WTC11 (cell line): ENCODE measurements around the gene ADARB2. TPM values are rescaled to one million over a fixed set of nuclear protein-coding genes. Genes with fewer than 3 reads are reported as not detected.

ENCODE experiments used
- ATAC-seq: fragments of 200-7000 bp; cut with Tn5 transposase; 2 replicates; pipeline ENCODE4 v1.10.0; 2021; ENCODE audit warnings: mild to moderate bottlenecking, moderate library complexity
- CTCF ChIA-PET: fragments of 300-600 bp; sonication (Branson Sonifier 250); formaldehyde crosslinking; loops from one replicate; lab custom pipeline; 2021; ENCODE audit warnings: antibody characterized with exemption; lab: Charles Lee
- POLR2A ChIA-PET: fragments of 350-600 bp; sonication (Branson Sonifier 250); formaldehyde crosslinking; loops from one replicate; lab custom pipeline; 2021; ENCODE audit warnings: antibody characterized with exemption; lab: Charles Lee
- DNase-seq: peaks from one replicate; pipeline ENCODE4 v3.0.0; 2021; ENCODE audit warnings: low spot score
- H3K27ac Mint-ChIP-seq: 2 replicates; pipeline ENCODE4 v1.8.0; 2021; ENCODE audit warnings: mixed read lengths
- H3K27me3 Mint-ChIP-seq: 2 replicates; pipeline ENCODE4 v1.8.0; 2021; ENCODE audit warnings: low read depth, mild to moderate bottlenecking, moderate library complexity, mixed read lengths
- H3K36me3 Mint-ChIP-seq: 2 replicates; pipeline ENCODE4 v1.8.0; 2021; ENCODE audit warnings: mixed read lengths
- H3K4me1 Mint-ChIP-seq: 2 replicates; pipeline ENCODE4 v1.8.0; 2022; ENCODE audit warnings: mixed read lengths
- H3K4me3 Mint-ChIP-seq: 2 replicates; pipeline ENCODE4 v1.8.0; 2021; ENCODE audit warnings: mild to moderate bottlenecking, moderate library complexity, mixed read lengths
- H3K9me3 Mint-ChIP-seq: 2 replicates; pipeline ENCODE4 v1.8.0; 2021; ENCODE audit warnings: mixed read lengths
- EMX1 ChIP-seq: fragments of 250-450 bp; sonication (Bioruptor Pico); IDR thresholded peaks from 2 replicates; pipeline ENCODE4 v1.8.0; 2021; ENCODE audit warnings: mild to moderate bottlenecking
- ESRRA ChIP-seq: sonication (generic); formaldehyde crosslinking; IDR thresholded peaks from 2 replicates; pipeline ENCODE4 v1.8.1; 2022; ENCODE audit warnings: mild to moderate bottlenecking, missing genetic modification reagents, borderline replicate concordance
- ETV6 ChIP-seq: sonication (generic); formaldehyde crosslinking; IDR thresholded peaks from 2 replicates; pipeline ENCODE4 v1.8.1; 2022; ENCODE audit warnings: mild to moderate bottlenecking, missing genetic modification reagents
- GTF2I ChIP-seq: fragments of 250-450 bp; sonication (Bioruptor Pico); conservative IDR thresholded peaks from 2 replicates; pipeline ENCODE4 v1.4.0; 2021; ENCODE audit warnings: mild to moderate bottlenecking
- NFATC4 ChIP-seq: fragments of 250-450 bp; sonication (Bioruptor Pico); IDR thresholded peaks from 2 replicates; pipeline ENCODE4 v1.9.0; 2021; ENCODE audit warnings: mild to moderate bottlenecking
- NR2C2 ChIP-seq: sonication (generic); formaldehyde crosslinking; IDR thresholded peaks from 2 replicates; pipeline ENCODE4 v1.8.0; 2022; ENCODE audit warnings: mild to moderate bottlenecking, missing genetic modification reagents
- PRRX2 ChIP-seq: fragments of 250-450 bp; sonication (Bioruptor Pico); IDR thresholded peaks from 2 replicates; pipeline ENCODE4 v1.8.0; 2021; ENCODE audit warnings: mild to moderate bottlenecking
- TEAD4 ChIP-seq: sonication (generic); formaldehyde crosslinking; IDR thresholded peaks from 2 replicates; pipeline ENCODE4 v1.8.0; 2022; ENCODE audit warnings: mild to moderate bottlenecking, missing genetic modification reagents
- ZNF121 ChIP-seq: sonication (generic); formaldehyde crosslinking; IDR thresholded peaks from 2 replicates; pipeline ENCODE4 v1.8.0; 2023; ENCODE audit warnings: missing genetic modification reagents
- ZNF232 ChIP-seq: sonication (generic); formaldehyde crosslinking; IDR thresholded peaks from 2 replicates; pipeline ENCODE4 v1.8.0; 2022; ENCODE audit warnings: mild to moderate bottlenecking, missing genetic modification reagents
- ZNF396 ChIP-seq: fragments of 250-450 bp; sonication (Bioruptor Pico); IDR thresholded peaks from 2 replicates; pipeline ENCODE4 v1.8.0; 2021; ENCODE audit warnings: mild to moderate bottlenecking, moderate library complexity, borderline replicate concordance
- ZNF671 ChIP-seq: fragments of 250-450 bp; sonication (Bioruptor Pico); IDR thresholded peaks from 2 replicates; pipeline ENCODE4 v1.8.0; 2021; ENCODE audit warnings: mild to moderate bottlenecking
- total RNA-seq: library from RNA; stranded (reverse); gene quantifications from 3 replicates; pipeline ENCODE4 v1.2.3, GENCODE V29; 2021
- TF ChIP-seq, protein P1 (sequence below): sonication (generic); formaldehyde crosslinking; IDR thresholded peaks from 2 replicates; pipeline ENCODE4 v1.8.1; 2022; ENCODE audit warnings: low read depth, missing genetic modification reagents, borderline replicate concordance
- TF ChIP-seq, protein P2 (sequence below): sonication (generic); formaldehyde crosslinking; IDR thresholded peaks from 2 replicates; pipeline ENCODE4 v1.8.1; 2022; ENCODE audit warnings: missing genetic modification reagents, borderline replicate concordance
- TF ChIP-seq, protein P3 (sequence below): sonication (generic); formaldehyde crosslinking; IDR thresholded peaks from 2 replicates; pipeline ENCODE4 v1.8.1; 2023; ENCODE audit warnings: mild to moderate bottlenecking, missing genetic modification reagents, moderate library complexity
- TF ChIP-seq, protein P4 (sequence below): fragments of 200-600 bp; IDR thresholded peaks from 2 replicates; pipeline ENCODE4 v1.8.0; 2022; ENCODE audit warnings: antibody characterized with exemption
- TF ChIP-seq, protein P5 (sequence below): fragments of 250-450 bp; sonication (Bioruptor Pico); IDR thresholded peaks from 2 replicates; pipeline ENCODE4 v1.8.0; 2021; ENCODE audit warnings: mild to moderate bottlenecking
- TF ChIP-seq, protein P6 (sequence below): sonication (generic); formaldehyde crosslinking; IDR thresholded peaks from 2 replicates; pipeline ENCODE4 v1.8.1; 2023; ENCODE audit warnings: mild to moderate bottlenecking, moderate library complexity, missing genetic modification reagents
- TF ChIP-seq, protein P7 (sequence below): sonication (generic); formaldehyde crosslinking; IDR thresholded peaks from 2 replicates; pipeline ENCODE4 v1.8.0; 2022; ENCODE audit warnings: mild to moderate bottlenecking, missing genetic modification reagents
- TF ChIP-seq, protein P8 (sequence below): fragments of 250-450 bp; sonication (Bioruptor Pico); IDR thresholded peaks from 2 replicates; pipeline ENCODE4 v1.9.0; 2021; ENCODE audit warnings: mild to moderate bottlenecking, borderline replicate concordance

ADARB2 gene
- total RNA-seq, 1 experiment from 2014 or later = 3.7 TPM

DNA sequence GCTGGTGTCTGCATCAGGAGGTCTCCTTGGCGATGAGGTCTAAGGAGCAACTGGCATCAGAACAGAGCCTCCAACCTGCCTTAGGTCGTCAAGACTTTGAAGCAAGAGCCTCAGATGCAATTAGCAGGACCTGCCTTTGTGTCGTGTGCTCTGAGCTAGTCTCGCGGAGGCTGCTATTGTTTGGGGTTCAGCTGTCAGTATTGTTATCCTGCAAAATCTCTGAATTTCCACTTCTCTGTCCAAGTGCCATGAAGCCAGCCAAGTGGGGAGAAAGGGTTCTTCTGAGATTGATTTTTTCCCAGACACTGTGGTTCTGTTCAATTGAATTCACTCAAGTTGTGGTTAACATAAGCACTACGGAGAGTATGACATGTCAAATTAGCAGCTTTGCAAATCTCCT is 78.7 kb downstream of the ADARB2 start:
- peaks cover 10% of the 10 kb centered on the region for H3K36me3 Mint-ChIP-seq
- peaks cover 22% of the 10 kb centered on the region for H3K4me1 Mint-ChIP-seq
- H3K9me3 Mint-ChIP-seq = peaks cover 12% of the 10 kb centered on the region
- H3K4me3 Mint-ChIP-seq = no peak overlapping the region
- CTCF ChIA-PET = interaction anchor here (1.2 kb wide), 1 partner anchor 290 kb away, joined by 5 read pairs; no protein-coding TSS in a partner anchor
- no peak for DNase-seq
- H3K27me3 Mint-ChIP-seq = peaks cover 6% of the 10 kb centered on the region; the same call in 1 of the 2 replicates
- no peak for ATAC-seq
- POLR2A ChIA-PET = no interaction called here
- TF ChIP-seq, protein P1, sequence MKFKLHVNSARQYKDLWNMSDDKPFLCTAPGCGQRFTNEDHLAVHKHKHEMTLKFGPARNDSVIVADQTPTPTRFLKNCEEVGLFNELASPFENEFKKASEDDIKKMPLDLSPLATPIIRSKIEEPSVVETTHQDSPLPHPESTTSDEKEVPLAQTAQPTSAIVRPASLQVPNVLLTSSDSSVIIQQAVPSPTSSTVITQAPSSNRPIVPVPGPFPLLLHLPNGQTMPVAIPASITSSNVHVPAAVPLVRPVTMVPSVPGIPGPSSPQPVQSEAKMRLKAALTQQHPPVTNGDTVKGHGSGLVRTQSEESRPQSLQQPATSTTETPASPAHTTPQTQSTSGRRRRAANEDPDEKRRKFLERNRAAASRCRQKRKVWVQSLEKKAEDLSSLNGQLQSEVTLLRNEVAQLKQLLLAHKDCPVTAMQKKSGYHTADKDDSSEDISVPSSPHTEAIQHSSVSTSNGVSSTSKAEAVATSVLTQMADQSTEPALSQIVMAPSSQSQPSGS (CRISPR knock-in tag) = no peak
- TF ChIP-seq ZNF396 (CRISPR knock-in tag) = no peak
- TF ChIP-seq, protein P2, sequence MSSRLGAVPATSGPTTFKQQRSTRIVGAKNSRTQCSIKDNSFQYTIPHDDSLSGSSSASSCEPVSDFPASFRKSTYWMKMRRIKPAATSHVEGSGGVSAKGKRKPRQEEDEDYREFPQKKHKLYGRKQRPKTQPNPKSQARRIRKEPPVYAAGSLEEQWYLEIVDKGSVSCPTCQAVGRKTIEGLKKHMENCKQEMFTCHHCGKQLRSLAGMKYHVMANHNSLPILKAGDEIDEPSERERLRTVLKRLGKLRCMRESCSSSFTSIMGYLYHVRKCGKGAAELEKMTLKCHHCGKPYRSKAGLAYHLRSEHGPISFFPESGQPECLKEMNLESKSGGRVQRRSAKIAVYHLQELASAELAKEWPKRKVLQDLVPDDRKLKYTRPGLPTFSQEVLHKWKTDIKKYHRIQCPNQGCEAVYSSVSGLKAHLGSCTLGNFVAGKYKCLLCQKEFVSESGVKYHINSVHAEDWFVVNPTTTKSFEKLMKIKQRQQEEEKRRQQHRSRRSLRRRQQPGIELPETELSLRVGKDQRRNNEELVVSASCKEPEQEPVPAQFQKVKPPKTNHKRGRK (CRISPR knock-in tag) = no peak
- TF ChIP-seq, protein P3, sequence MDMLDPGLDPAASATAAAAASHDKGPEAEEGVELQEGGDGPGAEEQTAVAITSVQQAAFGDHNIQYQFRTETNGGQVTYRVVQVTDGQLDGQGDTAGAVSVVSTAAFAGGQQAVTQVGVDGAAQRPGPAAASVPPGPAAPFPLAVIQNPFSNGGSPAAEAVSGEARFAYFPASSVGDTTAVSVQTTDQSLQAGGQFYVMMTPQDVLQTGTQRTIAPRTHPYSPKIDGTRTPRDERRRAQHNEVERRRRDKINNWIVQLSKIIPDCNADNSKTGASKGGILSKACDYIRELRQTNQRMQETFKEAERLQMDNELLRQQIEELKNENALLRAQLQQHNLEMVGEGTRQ = no peak
- TF ChIP-seq ZNF121 = no peak
- TF ChIP-seq EMX1 (CRISPR knock-in tag) = no peak
- no peak for TF ChIP-seq PRRX2 (CRISPR knock-in tag)
- TF ChIP-seq, protein P4, sequence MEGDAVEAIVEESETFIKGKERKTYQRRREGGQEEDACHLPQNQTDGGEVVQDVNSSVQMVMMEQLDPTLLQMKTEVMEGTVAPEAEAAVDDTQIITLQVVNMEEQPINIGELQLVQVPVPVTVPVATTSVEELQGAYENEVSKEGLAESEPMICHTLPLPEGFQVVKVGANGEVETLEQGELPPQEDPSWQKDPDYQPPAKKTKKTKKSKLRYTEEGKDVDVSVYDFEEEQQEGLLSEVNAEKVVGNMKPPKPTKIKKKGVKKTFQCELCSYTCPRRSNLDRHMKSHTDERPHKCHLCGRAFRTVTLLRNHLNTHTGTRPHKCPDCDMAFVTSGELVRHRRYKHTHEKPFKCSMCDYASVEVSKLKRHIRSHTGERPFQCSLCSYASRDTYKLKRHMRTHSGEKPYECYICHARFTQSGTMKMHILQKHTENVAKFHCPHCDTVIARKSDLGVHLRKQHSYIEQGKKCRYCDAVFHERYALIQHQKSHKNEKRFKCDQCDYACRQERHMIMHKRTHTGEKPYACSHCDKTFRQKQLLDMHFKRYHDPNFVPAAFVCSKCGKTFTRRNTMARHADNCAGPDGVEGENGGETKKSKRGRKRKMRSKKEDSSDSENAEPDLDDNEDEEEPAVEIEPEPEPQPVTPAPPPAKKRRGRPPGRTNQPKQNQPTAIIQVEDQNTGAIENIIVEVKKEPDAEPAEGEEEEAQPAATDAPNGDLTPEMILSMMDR = no peak
- TF ChIP-seq ESRRA (CRISPR knock-in tag) = no peak
- TF ChIP-seq, protein P5, sequence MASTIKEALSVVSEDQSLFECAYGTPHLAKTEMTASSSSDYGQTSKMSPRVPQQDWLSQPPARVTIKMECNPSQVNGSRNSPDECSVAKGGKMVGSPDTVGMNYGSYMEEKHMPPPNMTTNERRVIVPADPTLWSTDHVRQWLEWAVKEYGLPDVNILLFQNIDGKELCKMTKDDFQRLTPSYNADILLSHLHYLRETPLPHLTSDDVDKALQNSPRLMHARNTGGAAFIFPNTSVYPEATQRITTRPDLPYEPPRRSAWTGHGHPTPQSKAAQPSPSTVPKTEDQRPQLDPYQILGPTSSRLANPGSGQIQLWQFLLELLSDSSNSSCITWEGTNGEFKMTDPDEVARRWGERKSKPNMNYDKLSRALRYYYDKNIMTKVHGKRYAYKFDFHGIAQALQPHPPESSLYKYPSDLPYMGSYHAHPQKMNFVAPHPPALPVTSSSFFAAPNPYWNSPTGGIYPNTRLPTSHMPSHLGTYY (CRISPR knock-in tag) = no peak
- TF ChIP-seq, protein P6, sequence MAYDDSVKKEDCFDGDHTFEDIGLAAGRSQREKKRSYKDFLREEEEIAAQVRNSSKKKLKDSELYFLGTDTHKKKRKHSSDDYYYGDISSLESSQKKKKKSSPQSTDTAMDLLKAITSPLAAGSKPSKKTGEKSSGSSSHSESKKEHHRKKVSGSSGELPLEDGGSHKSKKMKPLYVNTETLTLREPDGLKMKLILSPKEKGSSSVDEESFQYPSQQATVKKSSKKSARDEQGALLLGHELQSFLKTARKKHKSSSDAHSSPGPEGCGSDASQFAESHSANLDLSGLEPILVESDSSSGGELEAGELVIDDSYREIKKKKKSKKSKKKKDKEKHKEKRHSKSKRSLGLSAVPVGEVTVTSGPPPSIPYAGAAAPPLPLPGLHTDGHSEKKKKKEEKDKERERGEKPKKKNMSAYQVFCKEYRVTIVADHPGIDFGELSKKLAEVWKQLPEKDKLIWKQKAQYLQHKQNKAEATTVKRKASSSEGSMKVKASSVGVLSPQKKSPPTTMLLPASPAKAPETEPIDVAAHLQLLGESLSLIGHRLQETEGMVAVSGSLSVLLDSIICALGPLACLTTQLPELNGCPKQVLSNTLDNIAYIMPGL (CRISPR knock-in tag) = no peak
- TF ChIP-seq NFATC4 (CRISPR knock-in tag) = no peak
- no peak for TF ChIP-seq ETV6
- TF ChIP-seq, protein P7, sequence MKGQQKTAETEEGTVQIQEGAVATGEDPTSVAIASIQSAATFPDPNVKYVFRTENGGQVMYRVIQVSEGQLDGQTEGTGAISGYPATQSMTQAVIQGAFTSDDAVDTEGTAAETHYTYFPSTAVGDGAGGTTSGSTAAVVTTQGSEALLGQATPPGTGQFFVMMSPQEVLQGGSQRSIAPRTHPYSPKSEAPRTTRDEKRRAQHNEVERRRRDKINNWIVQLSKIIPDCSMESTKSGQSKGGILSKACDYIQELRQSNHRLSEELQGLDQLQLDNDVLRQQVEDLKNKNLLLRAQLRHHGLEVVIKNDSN = no peak
- no peak for TF ChIP-seq NR2C2 (CRISPR knock-in tag)
- no peak overlapping the region for H3K27ac Mint-ChIP-seq

DNA sequence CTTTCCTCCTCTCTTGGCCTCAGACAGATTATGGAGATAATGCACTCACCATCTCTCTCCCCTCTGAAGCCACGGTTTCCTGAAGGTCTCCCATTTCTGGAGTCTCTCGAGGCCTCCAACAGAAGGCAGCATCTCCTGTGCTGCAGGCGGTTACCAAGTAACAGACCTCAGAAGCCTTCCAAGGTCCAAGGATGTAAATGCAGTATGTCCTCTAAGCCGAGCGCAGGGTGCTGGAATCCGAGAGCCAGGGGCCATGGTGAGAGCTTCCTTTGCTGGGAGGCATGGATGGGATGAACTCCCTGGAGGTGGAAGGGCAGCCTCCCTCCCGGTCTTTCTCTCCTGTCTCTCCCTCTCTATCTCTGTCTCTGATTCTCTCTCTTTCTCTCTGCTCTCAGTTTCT is 79.8 kb downstream of the ADARB2 start:
- peaks cover 10% of the 10 kb centered on the region for H3K36me3 Mint-ChIP-seq
- POLR2A ChIA-PET = interaction anchor here (0.7 kb wide), 2 partner anchors 48 to 1258 kb away, joined by 3 to 5 read pairs; no protein-coding TSS in a partner anchor
- CTCF ChIA-PET = no interaction called here
- H3K4me1 Mint-ChIP-seq = peaks cover 22% of the 10 kb centered on the region
- ATAC-seq (peak; percentile 53), DNase-seq (no peak)
- peaks cover 6% of the 10 kb centered on the region; the same call in 1 of the 2 replicates for H3K27me3 Mint-ChIP-seq
- no peak overlapping the region for H3K4me3 Mint-ChIP-seq
- no peak overlapping the region for H3K27ac Mint-ChIP-seq
- peaks cover 12% of the 10 kb centered on the region for H3K9me3 Mint-ChIP-seq
- no peak for TF ChIP-seq ZNF232 (CRISPR knock-in tag)
- TF ChIP-seq, protein P8, sequence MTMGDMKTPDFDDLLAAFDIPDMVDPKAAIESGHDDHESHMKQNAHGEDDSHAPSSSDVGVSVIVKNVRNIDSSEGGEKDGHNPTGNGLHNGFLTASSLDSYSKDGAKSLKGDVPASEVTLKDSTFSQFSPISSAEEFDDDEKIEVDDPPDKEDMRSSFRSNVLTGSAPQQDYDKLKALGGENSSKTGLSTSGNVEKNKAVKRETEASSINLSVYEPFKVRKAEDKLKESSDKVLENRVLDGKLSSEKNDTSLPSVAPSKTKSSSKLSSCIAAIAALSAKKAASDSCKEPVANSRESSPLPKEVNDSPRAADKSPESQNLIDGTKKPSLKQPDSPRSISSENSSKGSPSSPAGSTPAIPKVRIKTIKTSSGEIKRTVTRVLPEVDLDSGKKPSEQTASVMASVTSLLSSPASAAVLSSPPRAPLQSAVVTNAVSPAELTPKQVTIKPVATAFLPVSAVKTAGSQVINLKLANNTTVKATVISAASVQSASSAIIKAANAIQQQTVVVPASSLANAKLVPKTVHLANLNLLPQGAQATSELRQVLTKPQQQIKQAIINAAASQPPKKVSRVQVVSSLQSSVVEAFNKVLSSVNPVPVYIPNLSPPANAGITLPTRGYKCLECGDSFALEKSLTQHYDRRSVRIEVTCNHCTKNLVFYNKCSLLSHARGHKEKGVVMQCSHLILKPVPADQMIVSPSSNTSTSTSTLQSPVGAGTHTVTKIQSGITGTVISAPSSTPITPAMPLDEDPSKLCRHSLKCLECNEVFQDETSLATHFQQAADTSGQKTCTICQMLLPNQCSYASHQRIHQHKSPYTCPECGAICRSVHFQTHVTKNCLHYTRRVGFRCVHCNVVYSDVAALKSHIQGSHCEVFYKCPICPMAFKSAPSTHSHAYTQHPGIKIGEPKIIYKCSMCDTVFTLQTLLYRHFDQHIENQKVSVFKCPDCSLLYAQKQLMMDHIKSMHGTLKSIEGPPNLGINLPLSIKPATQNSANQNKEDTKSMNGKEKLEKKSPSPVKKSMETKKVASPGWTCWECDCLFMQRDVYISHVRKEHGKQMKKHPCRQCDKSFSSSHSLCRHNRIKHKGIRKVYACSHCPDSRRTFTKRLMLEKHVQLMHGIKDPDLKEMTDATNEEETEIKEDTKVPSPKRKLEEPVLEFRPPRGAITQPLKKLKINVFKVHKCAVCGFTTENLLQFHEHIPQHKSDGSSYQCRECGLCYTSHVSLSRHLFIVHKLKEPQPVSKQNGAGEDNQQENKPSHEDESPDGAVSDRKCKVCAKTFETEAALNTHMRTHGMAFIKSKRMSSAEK (CRISPR knock-in tag) = no peak
- TF ChIP-seq GTF2I (CRISPR knock-in tag) = no peak
- no peak for TF ChIP-seq EMX1 (CRISPR knock-in tag)
- TF ChIP-seq ZNF671 = no peak
- TF ChIP-seq, protein P6 (CRISPR knock-in tag) = no peak
- no peak for TF ChIP-seq TEAD4
